Measurements from ENCODE around the gene FUT6. TPM values are rescaled to one million over a fixed set of nuclear protein-coding genes. Genes with fewer than 3 reads are reported as not detected.
A peak's percentile ranks its signal among the peaks of the same experiment; 100 is the strongest.

The FUT6 gene
- total RNA-seq, 1 donor from 2014 or later: not detected

GRCh38 chr19:5837761-5838352 is 1.6 kb downstream of the FUT6 start:
- no peak for DNase-seq (ENCODE audit: low read depth)
- peak overlapping the region; percentile 27 for H3K4me3 ChIP-seq (ENCODE audit: low read depth, low read length)
- TF ChIP-seq CTCF (conservative IDR thresholded peaks at IDR 0.05; ENCODE audit: low read depth, low read length): no peak

- H3K4me3 ChIP-seq (ENCODE audit: low read depth, low read length): no peak overlapping the region
- DNase-seq (ENCODE audit: low read depth): no peak
- no peak for TF ChIP-seq CTCF (conservative IDR thresholded peaks at IDR 0.05; ENCODE audit: low read depth, low read length)
Measured at GRCh38 chr19:5832527-5833216, 6.8 kb downstream of the FUT6 start.

GRCh38 chr19:5832061-5832460 is 7.4 kb downstream of the FUT6 start:
- TF ChIP-seq CTCF (conservative IDR thresholded peaks at IDR 0.05; ENCODE audit: low read depth, low read length): peak; percentile 27
- no peak for DNase-seq (ENCODE audit: low read depth)
- H3K4me3 ChIP-seq (ENCODE audit: low read depth, low read length): no peak overlapping the region

- no peak for DNase-seq (ENCODE audit: low read depth)
- H3K4me3 ChIP-seq (ENCODE audit: low read depth, low read length): no peak overlapping the region
- TF ChIP-seq CTCF (conservative IDR thresholded peaks at IDR 0.05; ENCODE audit: low read depth, low read length): no peak
Measured at GRCh38 chr19:5831159-5831558, 8.3 kb downstream of the FUT6 start.

GRCh38 chr19:5829567-5830310 is 9.8 kb downstream of the FUT6 start:
- DNase-seq (ENCODE audit: low read depth): no peak
- TF ChIP-seq CTCF (conservative IDR thresholded peaks at IDR 0.05; ENCODE audit: low read depth, low read length): no peak
- H3K4me3 ChIP-seq (ENCODE audit: low read depth, low read length): peak overlapping the region; percentile 97

GRCh38 chr19:5828661-5829566 is 10.6 kb downstream of the FUT6 start:
- DNase-seq (ENCODE audit: low read depth): no peak
- TF ChIP-seq CTCF (conservative IDR thresholded peaks at IDR 0.05; ENCODE audit: low read depth, low read length): peak; percentile 15
- peak overlapping the region; percentile 97 for H3K4me3 ChIP-seq (ENCODE audit: low read depth, low read length)
